Spleen (tissue), 11 donors: ENCODE results near the gene KRT15. TPM values are rescaled to one million over a fixed set of nuclear protein-coding genes. Genes with fewer than 3 reads are reported as not detected.
A peak's percentile ranks its signal among the peaks of the same experiment; 100 is the strongest.

Source experiments
- DNase-seq: peaks from one replicate; pipeline ENCODE4 v3.0.0-alpha.2; 2020
- H3K27ac ChIP-seq, 8 donors: fragments of 200-600 bp; sonication (generic) in 7 of 8; 1 replicate in 4 of 8; 2 replicates in 4 of 8; pipeline versions ENCODE4 v1.5.0 to v1.8.0; 2016 to 2021; ENCODE audit warnings: inconsistent platforms in 4 of 8, mild to moderate bottlenecking in 4 of 8, moderate library complexity in 1 of 8
- H3K27me3 ChIP-seq, 7 donors: fragments of 200-600 bp; sonication (generic) in 6 of 7; replicated peaks in 1 of 7; 1 replicate in 4 of 7; 2 replicates in 3 of 7; pipeline versions ENCODE4 v1.5.0 to v1.8.0; 2016 to 2021; ENCODE audit warnings: inconsistent platforms in 3 of 7, mild to moderate bottlenecking in 1 of 7
- H3K36me3 ChIP-seq, 6 donors: fragments of 200-600 bp; sonication (generic) in 5 of 6; 1 replicate in 4 of 6; 2 replicates in 2 of 6; pipeline versions ENCODE4 v1.5.0 to v1.8.0; 2016 to 2021; ENCODE audit warnings: inconsistent platforms in 2 of 6
- H3K4me1 ChIP-seq, 6 donors: fragments of 200-600 bp; sonication (generic) in 5 of 6; 1 replicate in 3 of 6; 2 replicates in 3 of 6; pipeline versions ENCODE4 v1.5.0 to v1.8.0; 2016 to 2021; ENCODE audit warnings: inconsistent platforms in 3 of 6
- H3K4me3 ChIP-seq, 8 donors: fragments of 200-600 bp; sonication (generic) in 7 of 8; 1 replicate in 4 of 8; 2 replicates in 4 of 8; pipeline versions ENCODE4 v1.5.0 to v1.8.0; 2016 to 2021; ENCODE audit warnings: inconsistent platforms in 4 of 8, mild to moderate bottlenecking in 4 of 8, moderate library complexity in 2 of 8
- H3K9me3 ChIP-seq, 8 donors: fragments of 200-600 bp; sonication (generic) in 7 of 8; 1 replicate in 4 of 8; 2 replicates in 4 of 8; pipeline versions ENCODE4 v1.5.0 to v1.8.0; 2016 to 2021; ENCODE audit warnings: inconsistent platforms in 4 of 8
- POLR2A ChIP-seq, 3 donors: fragments of 450-650 bp; IDR thresholded peaks; one replicate each; pipeline ENCODE4 v1.5.1; 2017; ENCODE audit warnings: antibody characterized with exemption in 3 of 3, mild to moderate bottlenecking in 1 of 3
- POLR2AphosphoS5 ChIP-seq, 3 donors: sonication (generic); formaldehyde crosslinking; IDR thresholded peaks; one replicate each; pipeline ENCODE4 v1.5.1; 2017; ENCODE audit warnings: antibody characterized with exemption in 3 of 3
- WGBS, 5 donors: extraction: QIAGEN DNeasy Blood & Tissue Kit in 3 of 5; methylation state at CpG; one replicate each; pipeline versions ENCODE4 v1.1.5 to v1.1.7; 2013 to 2018; 5-methylcytosine and 5-hydroxymethylcytosine counted together
- intact Hi-C: fragments of 100-400 bp; cut with DNase I; formaldehyde crosslinking; loops from one replicate; pipeline ENCODE4 v1.15.0; 2023; ENCODE audit warnings: low total_unique reads
- polyA plus RNA-seq, 3 donors: library from polyadenylated mRNA; stranded (reverse); fragments of 200-250 nt; gene quantifications; one replicate each; pipeline ENCODE4 v1.2.1, GENCODE V29; 2013
- total RNA-seq, 7 donors: library from RNA; depleted of rRNA in 3 of 7; stranded (reverse); fragments of >200 nt in 3 of 7; fragmentation: NEBNext Ultra II Directional in 4 of 7; extraction: Animal tissue kit (Norgen Biotek cat#: 25700) in 4 of 7; gene quantifications; one replicate each; pipeline versions ENCODE4 v1.1.0 to v1.2.1, GENCODE V29; 2016 to 2021
- TF ChIP-seq, protein P1 (sequence below), 11 experiments: fragments of 200-600 bp in 7 of 11; fragments of 450-650 bp in 4 of 11; sonication (generic) in 4 of 11; IDR thresholded peaks in 8 of 11; conservative IDR thresholded peaks in 3 of 11; 1 replicate in 7 of 11; 2 replicates in 4 of 11; pipeline versions ENCODE4 v1.4.0 to v1.8.0; 2016 to 2021; ENCODE audit warnings: antibody characterized with exemption in 11 of 11, inconsistent platforms in 4 of 11, mild to moderate bottlenecking in 1 of 11
- donor health status: healthy with polysubstance abuse.
- donor health status: DM: no; HTN: no; CAD: no; lungs with moderate emphysema.
- donor health status: DM: no; HTN: no; CAD: no.
- donor health status: Bipolar disorder and iron deficiency.
- donor health status: healthy.
- donor health status: DM: no; HTN: no; CAD: no.
- donor health status: DM: yes; HTN: yes; CAD: no.

The KRT15 gene
- total and polyA plus RNA-seq, 10 donors: 0.07 to 1.3 (median 0.11) TPM; not detected in 7

DNA sequence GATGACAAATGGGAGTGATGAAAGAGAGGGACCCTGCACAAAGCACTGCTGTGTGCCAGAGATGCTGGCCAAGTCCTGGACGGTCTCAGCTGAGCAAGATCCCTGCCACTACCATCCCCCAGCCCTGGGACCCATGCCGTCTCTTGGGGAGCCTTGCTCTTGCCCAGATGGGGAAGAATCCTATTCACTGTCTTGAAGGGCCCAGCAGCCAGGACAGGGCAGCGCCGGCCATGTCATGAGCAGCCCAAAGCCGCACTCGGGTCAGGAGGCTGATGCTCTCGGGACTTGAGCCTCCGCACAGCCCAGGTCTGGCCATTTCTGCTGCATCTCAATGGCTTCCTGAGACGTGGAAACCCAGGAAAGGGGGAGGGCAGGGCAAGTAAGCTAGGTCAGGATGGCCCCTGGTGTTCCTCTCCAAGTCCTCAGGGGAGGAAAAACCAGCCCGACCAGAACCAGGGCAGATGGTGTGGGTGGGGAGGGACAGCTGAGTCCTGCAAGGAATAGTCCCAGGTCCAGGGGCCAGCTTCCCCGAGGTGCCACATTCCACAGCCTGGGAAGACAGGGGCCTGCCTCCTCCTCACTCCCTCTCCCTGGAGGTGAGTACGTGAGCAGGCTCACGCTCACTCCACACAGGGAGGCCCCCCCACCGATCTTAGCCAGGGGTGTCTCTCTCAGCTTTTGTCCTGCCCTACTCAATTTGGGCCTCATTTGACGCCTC lies 17.2 kb upstream of the KRT15 start:
- peaks cover 0 to 56% (median 2%) of the 10 kb centered on the region in 7 donors for H3K27me3 ChIP-seq
- whole genome bisulfite sequencing, 5 donors: 59 to 70% (median 66%) methylated on average over 13 to 15 of the region's 15 CpGs
- H3K4me1 ChIP-seq: no peaks in the 10 kb centered on the region
- intact Hi-C loops: no loop called here
- H3K27ac ChIP-seq: no peak overlapping the region
- no peaks in the 10 kb centered on the region for H3K9me3 ChIP-seq
- H3K36me3 ChIP-seq: no peaks in the 10 kb centered on the region
- DNase-seq: peak; percentile 61
- TF ChIP-seq POLR2A (IDR thresholded peaks at IDR 0.05) (no peak), POLR2AphosphoS5 (IDR thresholded peaks at IDR 0.05) (no peak)
- TF ChIP-seq, protein P1, sequence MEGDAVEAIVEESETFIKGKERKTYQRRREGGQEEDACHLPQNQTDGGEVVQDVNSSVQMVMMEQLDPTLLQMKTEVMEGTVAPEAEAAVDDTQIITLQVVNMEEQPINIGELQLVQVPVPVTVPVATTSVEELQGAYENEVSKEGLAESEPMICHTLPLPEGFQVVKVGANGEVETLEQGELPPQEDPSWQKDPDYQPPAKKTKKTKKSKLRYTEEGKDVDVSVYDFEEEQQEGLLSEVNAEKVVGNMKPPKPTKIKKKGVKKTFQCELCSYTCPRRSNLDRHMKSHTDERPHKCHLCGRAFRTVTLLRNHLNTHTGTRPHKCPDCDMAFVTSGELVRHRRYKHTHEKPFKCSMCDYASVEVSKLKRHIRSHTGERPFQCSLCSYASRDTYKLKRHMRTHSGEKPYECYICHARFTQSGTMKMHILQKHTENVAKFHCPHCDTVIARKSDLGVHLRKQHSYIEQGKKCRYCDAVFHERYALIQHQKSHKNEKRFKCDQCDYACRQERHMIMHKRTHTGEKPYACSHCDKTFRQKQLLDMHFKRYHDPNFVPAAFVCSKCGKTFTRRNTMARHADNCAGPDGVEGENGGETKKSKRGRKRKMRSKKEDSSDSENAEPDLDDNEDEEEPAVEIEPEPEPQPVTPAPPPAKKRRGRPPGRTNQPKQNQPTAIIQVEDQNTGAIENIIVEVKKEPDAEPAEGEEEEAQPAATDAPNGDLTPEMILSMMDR (IDR thresholded peaks at IDR 0.05 in 8 of 11, conservative IDR thresholded peaks at IDR 0.05 in 3 of 11): no peak
- H3K4me3 ChIP-seq: no peak overlapping the region

DNA sequence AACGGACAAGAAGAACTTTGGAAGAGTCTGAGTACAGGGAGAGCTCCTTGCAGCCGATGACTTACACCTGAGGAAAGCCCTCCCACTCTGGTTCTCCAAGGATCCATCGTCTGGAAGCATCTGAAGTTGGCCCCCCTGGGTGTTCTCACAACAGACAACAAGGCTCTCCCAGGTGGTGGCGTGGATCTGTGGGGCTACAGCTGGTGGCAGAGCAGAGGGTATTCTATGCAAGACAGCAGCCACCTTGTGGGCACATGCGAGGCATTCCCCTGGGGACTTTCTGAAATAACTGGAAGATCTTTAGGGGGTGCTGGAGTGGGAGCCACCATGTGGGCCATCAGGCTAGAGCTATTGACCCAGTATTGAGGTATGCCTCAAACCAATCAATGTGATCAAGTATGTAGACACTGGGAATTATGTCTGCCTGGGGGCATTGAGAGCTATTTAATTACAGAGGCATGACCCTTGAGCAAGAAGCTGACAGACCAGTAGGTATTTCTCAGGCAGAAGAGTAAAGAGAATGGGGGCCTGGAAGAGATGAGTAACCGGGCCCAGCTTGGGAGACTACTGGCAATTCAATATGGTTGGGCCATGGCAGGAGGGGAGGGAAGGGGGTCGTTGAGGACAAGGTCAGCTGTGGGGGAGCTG lies 16.3 kb upstream of the KRT15 start:
- Histone ChIP-seq H3K27ac (no peak overlapping the region), H3K4me1 (no peaks in the 10 kb centered on the region), H3K9me3 (no peaks in the 10 kb centered on the region), H3K27me3 (peaks cover 0 to 65% (median 7%) of the 10 kb centered on the region in 7 donors), H3K4me3 (no peak overlapping the region), H3K36me3 (no peaks in the 10 kb centered on the region)
- TF ChIP-seq, protein P1 (IDR thresholded peaks at IDR 0.05 in 8 of 11, conservative IDR thresholded peaks at IDR 0.05 in 3 of 11): no peak
- no peak for TF ChIP-seq POLR2A (IDR thresholded peaks at IDR 0.05)
- no peak for TF ChIP-seq POLR2AphosphoS5 (IDR thresholded peaks at IDR 0.05)
- WGBS, 5 donors: 58 to 71% (median 64%) methylated on average over 6 to 7 of the region's 7 CpGs
- intact Hi-C loops: no loop called here
- no peak for DNase-seq

DNA sequence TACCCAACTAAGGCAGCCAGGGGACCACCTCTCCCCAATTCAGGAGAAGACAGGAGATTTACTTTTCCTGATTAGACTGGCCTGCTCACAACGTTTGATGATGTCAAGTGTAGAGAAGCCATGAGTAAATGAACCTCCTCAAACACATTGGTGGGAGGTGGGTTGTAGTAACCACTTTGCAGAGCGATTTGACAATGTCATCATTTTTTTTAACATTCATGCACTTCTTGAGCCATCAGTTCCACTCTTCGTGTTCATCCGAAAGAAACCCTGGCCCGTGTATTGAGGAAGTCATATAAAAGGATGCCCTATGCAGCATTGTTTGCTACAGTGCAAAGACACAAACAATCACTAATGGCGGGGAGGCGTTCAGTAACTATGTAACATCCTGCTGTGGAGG lies 14.9 kb upstream of the KRT15 start:
- Histone ChIP-seq H3K27me3 (peaks cover 0 to 79% (median 20%) of the 10 kb centered on the region in 7 donors), H3K9me3 (no peaks in the 10 kb centered on the region), H3K36me3 (no peaks in the 10 kb centered on the region), H3K4me1 (peaks cover 0 to 5% (median 0%) of the 10 kb centered on the region in 6 donors), H3K27ac (no peak overlapping the region), H3K4me3 (no peak overlapping the region)
- DNase-seq: no peak
- no peak for TF ChIP-seq POLR2A (IDR thresholded peaks at IDR 0.05)
- WGBS, 5 donors: 75 to 85% (median 77%) methylated on average over 7 of the region's 7 CpGs
- intact Hi-C loops: no loop called here

DNA sequence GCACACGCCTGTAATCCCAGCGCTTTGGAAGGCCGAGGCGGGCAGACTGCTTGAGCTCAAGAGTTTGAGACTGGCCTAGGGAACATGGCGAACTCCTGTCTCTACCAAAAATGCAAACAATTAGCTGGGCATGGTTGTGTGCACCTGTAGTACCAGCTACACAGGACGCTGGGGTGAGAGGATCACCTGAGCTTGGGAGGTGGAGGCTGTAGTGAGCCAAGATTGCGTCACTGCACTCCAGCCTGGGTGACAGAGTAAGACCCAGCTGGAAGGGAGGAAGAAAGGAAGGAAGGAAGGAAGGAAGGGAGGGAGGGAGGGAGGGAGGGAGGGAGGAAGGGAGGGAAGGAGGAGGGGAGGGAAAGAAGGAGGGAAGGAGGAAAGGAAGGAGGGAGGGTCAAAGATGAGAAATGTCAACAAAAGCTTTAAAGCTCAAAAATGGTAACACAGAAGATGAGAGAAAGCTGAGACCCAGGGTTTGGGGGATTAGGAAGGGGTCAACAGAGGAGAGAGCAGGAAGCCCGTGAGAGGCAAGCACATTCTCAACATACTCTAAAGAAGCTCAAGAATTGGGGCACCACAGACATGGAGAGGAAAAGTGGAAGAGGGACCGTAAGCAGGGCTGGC lies 14.4 kb upstream of the KRT15 start:
- H3K36me3 ChIP-seq: no peaks in the 10 kb centered on the region
- DNase-seq: no peak
- H3K27ac ChIP-seq: no peak overlapping the region
- peaks cover 3 to 85% (median 25%) of the 10 kb centered on the region in 7 donors for H3K27me3 ChIP-seq
- H3K4me1 ChIP-seq: peaks cover 0 to 11% (median 4%) of the 10 kb centered on the region in 6 donors
- WGBS, 5 donors: 76 to 85% (median 78%) methylated on average over 9 of the region's 9 CpGs
- TF ChIP-seq POLR2AphosphoS5 (IDR thresholded peaks at IDR 0.05): no peak
- TF ChIP-seq, protein P1 (IDR thresholded peaks at IDR 0.05 in 8 of 11, conservative IDR thresholded peaks at IDR 0.05 in 3 of 11): no peak
- TF ChIP-seq POLR2A (IDR thresholded peaks at IDR 0.05): no peak
- intact Hi-C loops: no loop called here
- H3K4me3 ChIP-seq: no peak overlapping the region
- H3K9me3 ChIP-seq: no peaks in the 10 kb centered on the region
